ENCODE measurements around the gene EPHA7. TPM values are rescaled to one million over a fixed set of nuclear protein-coding genes. Genes with fewer than 3 reads are reported as not detected.

EPHA7 gene
- total RNA-seq, 1 experiment from 2014 or later, result 9.5 TPM

DNA sequence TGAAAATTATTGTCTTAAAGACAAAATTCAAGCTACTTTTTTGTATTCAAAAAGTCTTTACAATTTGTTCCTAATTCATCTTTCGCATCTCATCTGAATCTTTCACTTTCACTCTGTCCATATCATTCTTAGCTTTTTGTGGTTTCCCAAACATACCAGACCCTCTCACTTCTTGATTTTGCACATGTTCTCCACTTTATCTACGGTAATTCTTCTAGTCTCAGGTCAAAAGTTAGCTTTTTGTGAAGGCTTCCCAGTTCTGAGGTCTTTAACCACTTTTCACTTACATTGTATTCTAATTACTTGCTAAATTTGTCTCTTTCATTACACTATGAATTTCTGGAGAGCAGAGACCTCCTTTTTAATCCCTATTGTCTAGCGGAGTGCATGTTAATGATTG, 34.6 kb upstream of the EPHA7 start:
- no peak overlapping the region for H2AK5ac ChIP-seq (ENCODE audit: insufficient read length, low read length)
- no peaks in the 10 kb centered on the region for H3K9me3 Mint-ChIP-seq

More for the DNA sequence above, 34.6 kb upstream of the EPHA7 start:
- Histone ChIP-seq H3K23me2 (ENCODE audit: insufficient read length, low read depth, low read length, poor library complexity, severe bottlenecking) (no peaks in the 10 kb centered on the region), H4K91ac (ENCODE audit: insufficient read length, low read depth, low read length) (no peak overlapping the region), H2BK15ac (ENCODE audit: low read depth, low read length) (no peak overlapping the region), H3K56ac (ENCODE audit: insufficient read length, low read depth, low read length) (no peak overlapping the region), H2BK120ac (ENCODE audit: low read depth, low read length, poor library complexity, severe bottlenecking) (no peak overlapping the region), H3K27ac (ENCODE audit: insufficient read length, low read depth, low read length) (no peak overlapping the region), H3K4me1 (ENCODE audit: insufficient read depth, low read length) (no peaks in the 10 kb centered on the region), H3K23ac (ENCODE audit: insufficient read length, low read depth, low read length) (no peak overlapping the region), H3K9ac (ENCODE audit: extremely low read depth, insufficient read length, low read length) (no peak overlapping the region), H2BK20ac (ENCODE audit: low read depth, low read length, poor library complexity, severe bottlenecking) (no peak overlapping the region), H3K4ac (ENCODE audit: low read depth, low read length) (no peak overlapping the region), H4K20me1 (ENCODE audit: control insufficient read depth, insufficient read depth, insufficient read length) (no peaks in the 10 kb centered on the region), H3K18ac (ENCODE audit: insufficient read length, low read depth, low read length) (no peak overlapping the region), H4K8ac (replicated peaks; ENCODE audit: insufficient read length, low read depth, low read length) (no peak overlapping the region), H4K5ac (ENCODE audit: insufficient read length, low read depth, low read length) (no peak overlapping the region), H2BK12ac (ENCODE audit: insufficient read length, low read depth, low read length) (no peak overlapping the region), H3K4me2 (ENCODE audit: insufficient read depth, insufficient read length, low read length) (no peak overlapping the region), H3K9me3 (ENCODE audit: control insufficient read depth, low read depth, low read length) (no peaks in the 10 kb centered on the region), H3K79me2 (ENCODE audit: insufficient read depth, low read length) (no peaks in the 10 kb centered on the region), H2BK5ac (ENCODE audit: insufficient read length, low read length) (no peak overlapping the region), H2AFZ (ENCODE audit: low read length) (no peak overlapping the region), H3T11ph (ENCODE audit: low read length) (no peak overlapping the region), H3K27me3 (ENCODE audit: insufficient read depth, low read length) (no peaks in the 10 kb centered on the region), H3K79me1 (ENCODE audit: insufficient read depth, low read depth, low read length, poor library complexity, severe bottlenecking) (no peaks in the 10 kb centered on the region), H3K14ac (ENCODE audit: insufficient read depth, low read length) (no peak overlapping the region)
- no peak overlapping the region for H3K4me3 Mint-ChIP-seq
- H3K27ac Mint-ChIP-seq, result no peak overlapping the region; a peak in 1 of 7 replicates
- H3K36me3 Mint-ChIP-seq (ENCODE audit: insufficient read depth in 1 of 3, low read depth in 3 of 3), result no peaks in the 10 kb centered on the region; a peak in 1 of 7 replicates
- TF ChIP-seq, protein P1, sequence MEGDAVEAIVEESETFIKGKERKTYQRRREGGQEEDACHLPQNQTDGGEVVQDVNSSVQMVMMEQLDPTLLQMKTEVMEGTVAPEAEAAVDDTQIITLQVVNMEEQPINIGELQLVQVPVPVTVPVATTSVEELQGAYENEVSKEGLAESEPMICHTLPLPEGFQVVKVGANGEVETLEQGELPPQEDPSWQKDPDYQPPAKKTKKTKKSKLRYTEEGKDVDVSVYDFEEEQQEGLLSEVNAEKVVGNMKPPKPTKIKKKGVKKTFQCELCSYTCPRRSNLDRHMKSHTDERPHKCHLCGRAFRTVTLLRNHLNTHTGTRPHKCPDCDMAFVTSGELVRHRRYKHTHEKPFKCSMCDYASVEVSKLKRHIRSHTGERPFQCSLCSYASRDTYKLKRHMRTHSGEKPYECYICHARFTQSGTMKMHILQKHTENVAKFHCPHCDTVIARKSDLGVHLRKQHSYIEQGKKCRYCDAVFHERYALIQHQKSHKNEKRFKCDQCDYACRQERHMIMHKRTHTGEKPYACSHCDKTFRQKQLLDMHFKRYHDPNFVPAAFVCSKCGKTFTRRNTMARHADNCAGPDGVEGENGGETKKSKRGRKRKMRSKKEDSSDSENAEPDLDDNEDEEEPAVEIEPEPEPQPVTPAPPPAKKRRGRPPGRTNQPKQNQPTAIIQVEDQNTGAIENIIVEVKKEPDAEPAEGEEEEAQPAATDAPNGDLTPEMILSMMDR (conservative IDR thresholded peaks at IDR 0.05), result no peak
- no peaks in the 10 kb centered on the region for H3K27me3 Mint-ChIP-seq (ENCODE audit: low read depth)
- DNase-seq, result no peak
- peaks cover 26% of the 10 kb centered on the region in 2 experiments for H3K4me1 Mint-ChIP-seq
- no CpG with 5 or more reads among the region's 3 CpGs for WGBS (ENCODE audit: extremely low coverage, insufficient read length, low lambda C conversion rate)

Measured in H9 (cell line).